Fibroblast of lung (primary cell): ENCODE measurements around the gene MGST3. TPM values are rescaled to one million over a fixed set of nuclear protein-coding genes. Genes with fewer than 3 reads are reported as not detected.

ENCODE experiments used
- DNase-seq, 2 donors: peaks; one replicate each; pipeline versions ENCODE4 v3.0.0 to v3.0.0-alpha.2; 2010; ENCODE audit warnings: low read depth in 2 of 2
- H2AFZ ChIP-seq: 2 replicates; pipeline ENCODE4 v1.5.1; 2012; ENCODE audit warnings: low read length, control low read depth, inconsistent platforms
- H3K27ac ChIP-seq: 2 replicates; pipeline ENCODE4 v1.5.1; 2011; ENCODE audit warnings: low read length, control low read depth; ENCODE audit not compliant: insufficient read depth
- H3K27me3 ChIP-seq: 2 replicates; pipeline ENCODE4 v1.5.1; 2011; ENCODE audit warnings: mild to moderate bottlenecking, low read length; ENCODE audit not compliant: control insufficient read depth, insufficient read depth
- H3K36me3 ChIP-seq: 2 replicates; pipeline ENCODE4 v1.5.1; 2011; ENCODE audit warnings: low read length; ENCODE audit not compliant: control insufficient read depth, insufficient read depth
- H3K4me1 ChIP-seq: 2 replicates; pipeline ENCODE4 v1.5.1; 2011; ENCODE audit warnings: low read length; ENCODE audit not compliant: control insufficient read depth, insufficient read depth; ENCODE audit errors: extremely low read depth
- H3K4me2 ChIP-seq: 2 replicates; pipeline ENCODE4 v1.5.1; 2011; ENCODE audit warnings: low read length, control low read depth; ENCODE audit not compliant: insufficient read depth; ENCODE audit errors: extremely low read depth
- H3K4me3 ChIP-seq, 4 experiments: fragments of 200-600 bp in 1 of 4; sonication (generic) in 1 of 4; replicated peaks in 1 of 4; 2 replicates each; pipeline ENCODE4 v1.5.1; 2011 to 2016; ENCODE audit warnings: low read length in 4 of 4, low read depth in 3 of 4, mild to moderate bottlenecking in 3 of 4, control low read depth in 2 of 4, inconsistent platforms in 1 of 4, mixed read lengths in 1 of 4; ENCODE audit not compliant: insufficient read depth in 1 of 4; ENCODE audit errors: control extremely low read depth in 1 of 4
- H3K79me2 ChIP-seq: 2 replicates; pipeline ENCODE4 v1.5.1; 2012; ENCODE audit warnings: mild to moderate bottlenecking, low read length, inconsistent platforms; ENCODE audit not compliant: control insufficient read depth, insufficient read depth
- H3K9ac ChIP-seq: 2 replicates; pipeline ENCODE4 v1.5.1; 2011; ENCODE audit warnings: mild to moderate bottlenecking, low read length, control low read depth; ENCODE audit not compliant: insufficient read depth
- H3K9me3 ChIP-seq: 2 replicates; pipeline ENCODE4 v1.5.1; 2012; ENCODE audit warnings: low read depth, low read length; ENCODE audit not compliant: control insufficient read depth, insufficient read depth
- H4K20me1 ChIP-seq: 2 replicates; pipeline ENCODE4 v1.5.1; 2011; ENCODE audit warnings: low read length; ENCODE audit not compliant: control insufficient read depth, insufficient read depth; ENCODE audit errors: extremely low read depth
- CTCF ChIP-seq, 2 donors: IDR thresholded peaks in 1 of 2; conservative IDR thresholded peaks in 1 of 2; 1 replicate in 1 of 2; 2 replicates in 1 of 2; pipeline ENCODE4 v1.5.1; 2011 to 2012; ENCODE audit warnings: low read length in 2 of 2, control low read depth in 1 of 2, inconsistent platforms in 1 of 2, low read depth in 1 of 2, mild to moderate bottlenecking in 1 of 2
- EZH2 ChIP-seq: IDR thresholded peaks from 2 replicates; pipeline ENCODE4 v1.5.1; 2012; ENCODE audit warnings: low read length, control low read depth, mild to moderate bottlenecking; ENCODE audit errors: missing control alignments
- polyA plus RNA-seq, 2 donors: library from polyadenylated mRNA; depleted of rRNA in 1 of 2; stranded (reverse) in 1 of 2; unstranded in 1 of 2; fragments of >200 nt; gene quantifications; 2 replicates each; pipeline ENCODE4 v1.2.1, GENCODE V29; 2011 to 2012; ENCODE audit warnings: missing spikeins in 1 of 2
- total RNA-seq: library from RNA; depleted of rRNA; stranded (reverse); fragments of >200 nt; gene quantifications from 2 replicates; pipeline ENCODE4 v1.2.1, GENCODE V29; 2014

MGST3 gene
- total and polyA plus RNA-seq, 2 donors (not counting 1 experiment from before 2014, with no cell fraction given) = 346 to 355 TPM

GRCh38 chr1:165612062-165612461 lies 19.0 kb upstream of the MGST3 start:
- no peak overlapping the region for H3K27ac ChIP-seq
- no peaks in the 10 kb centered on the region for H3K4me1 ChIP-seq
- no peak overlapping the region for H3K4me3 ChIP-seq
- H3K9me3 ChIP-seq = no peaks in the 10 kb centered on the region
- DNase-seq = no peak
- H4K20me1 ChIP-seq = no peaks in the 10 kb centered on the region
- no peaks in the 10 kb centered on the region for H3K36me3 ChIP-seq
- TF ChIP-seq CTCF (conservative IDR thresholded peaks at IDR 0.05 in 1 of 2, IDR thresholded peaks at IDR 0.05 in 1 of 2; ENCODE audit: low read depth in 1 of 2, low read length in 2 of 2) (no peak), EZH2 (no peak)
- H3K27me3 ChIP-seq = no peaks in the 10 kb centered on the region
- no peak overlapping the region for H3K4me2 ChIP-seq
- no peak overlapping the region for H2AFZ ChIP-seq
- no peaks in the 10 kb centered on the region for H3K79me2 ChIP-seq
- no peak overlapping the region for H3K9ac ChIP-seq

- no peaks in the 10 kb centered on the region for H3K4me1 ChIP-seq
- H3K36me3 ChIP-seq = no peaks in the 10 kb centered on the region
- H3K79me2 ChIP-seq = no peaks in the 10 kb centered on the region
- TF ChIP-seq EZH2 (no peak), CTCF (conservative IDR thresholded peaks at IDR 0.05 in 1 of 2, IDR thresholded peaks at IDR 0.05 in 1 of 2; ENCODE audit: low read depth in 1 of 2, low read length in 2 of 2) (no peak)
- H3K4me2 ChIP-seq = no peak overlapping the region
- no peaks in the 10 kb centered on the region for H3K27me3 ChIP-seq
- H3K4me3 ChIP-seq = no peak overlapping the region
- H3K9ac ChIP-seq = no peak overlapping the region
- H3K9me3 ChIP-seq = no peaks in the 10 kb centered on the region
- no peak overlapping the region for H3K27ac ChIP-seq
- no peak overlapping the region for H2AFZ ChIP-seq
- DNase-seq = no peak
- no peaks in the 10 kb centered on the region for H4K20me1 ChIP-seq
These were observed 14.9 kb upstream of the MGST3 start for GRCh38 chr1:165616054-165616612.

- Histone ChIP-seq H3K27me3 (no peaks in the 10 kb centered on the region), H3K9me3 (no peaks in the 10 kb centered on the region), H3K79me2 (no peaks in the 10 kb centered on the region), H3K9ac (no peak overlapping the region), H3K4me1 (no peaks in the 10 kb centered on the region), H3K36me3 (no peaks in the 10 kb centered on the region), H3K4me2 (no peak overlapping the region), H3K4me3 (no peak overlapping the region), H2AFZ (no peak overlapping the region), H4K20me1 (no peaks in the 10 kb centered on the region), H3K27ac (no peak overlapping the region)
- DNase-seq = no peak
- TF ChIP-seq CTCF (conservative IDR thresholded peaks at IDR 0.05 in 1 of 2, IDR thresholded peaks at IDR 0.05 in 1 of 2; ENCODE audit: low read depth in 1 of 2, low read length in 2 of 2) (no peak), EZH2 (no peak)
These were observed 14.0 kb upstream of the MGST3 start for GRCh38 chr1:165616987-165617546.
